ENCODE measurements around the gene RUNX2.

The RUNX2 gene

GRCh38 chr6:45487645-45488044 is 159.5 kb downstream of the RUNX2 start:
- DNase-seq (ENCODE audit: low read depth), result no peak

GRCh38 chr6:45488269-45488668 is 160.1 kb downstream of the RUNX2 start:
- no peak for DNase-seq (ENCODE audit: low read depth)

GRCh38 chr6:45488889-45489288 is 160.8 kb downstream of the RUNX2 start:
- no peak for DNase-seq (ENCODE audit: low read depth)

GRCh38 chr6:45491048-45491735 is 163.1 kb downstream of the RUNX2 start:
- no peak for DNase-seq (ENCODE audit: low read depth)

- DNase-seq (ENCODE audit: low read depth), result no peak
Observed at GRCh38 chr6:45491874-45492273, 163.7 kb downstream of the RUNX2 start.

- DNase-seq (ENCODE audit: low read depth), result no peak
Observed at GRCh38 chr6:45493761-45494160, 165.6 kb downstream of the RUNX2 start.

- DNase-seq (ENCODE audit: low read depth), result no peak
Observed at GRCh38 chr6:45494416-45495135, 166.4 kb downstream of the RUNX2 start.

- no peak for DNase-seq (ENCODE audit: low read depth)
Observed at GRCh38 chr6:45495429-45496084, 167.4 kb downstream of the RUNX2 start.

GRCh38 chr6:45496085-45496433 is 167.9 kb downstream of the RUNX2 start:
- no peak for DNase-seq (ENCODE audit: low read depth)

- DNase-seq (ENCODE audit: low read depth), result no peak
Observed at GRCh38 chr6:45498591-45498990, 170.5 kb downstream of the RUNX2 start.

- DNase-seq (ENCODE audit: low read depth), result no peak
Observed at GRCh38 chr6:45500924-45501816, 173.0 kb downstream of the RUNX2 start.

GRCh38 chr6:45502456-45502855 is 174.3 kb downstream of the RUNX2 start:
- no peak for DNase-seq (ENCODE audit: low read depth)

- DNase-seq (ENCODE audit: low read depth), result no peak
Observed at GRCh38 chr6:45504947-45505346, 176.8 kb downstream of the RUNX2 start.

GRCh38 chr6:45505470-45505869 is 177.3 kb downstream of the RUNX2 start:
- no peak for DNase-seq (ENCODE audit: low read depth)

- no peak for DNase-seq (ENCODE audit: low read depth)
Observed at GRCh38 chr6:45507186-45507585, 179.1 kb downstream of the RUNX2 start.

- DNase-seq (ENCODE audit: low read depth), result no peak
Observed at GRCh38 chr6:45509426-45509825, 181.3 kb downstream of the RUNX2 start.

- DNase-seq (ENCODE audit: low read depth), result no peak
Observed at GRCh38 chr6:45512717-45513116, 184.6 kb downstream of the RUNX2 start.

- DNase-seq (ENCODE audit: low read depth), result no peak
Observed at GRCh38 chr6:45513213-45513618, 185.1 kb downstream of the RUNX2 start.

GRCh38 chr6:45513843-45514242 is 185.7 kb downstream of the RUNX2 start:
- DNase-seq (ENCODE audit: low read depth), result no peak

- no peak for DNase-seq (ENCODE audit: low read depth)
Observed at GRCh38 chr6:45514454-45515230, 186.5 kb downstream of the RUNX2 start.

GRCh38 chr6:45518013-45518720 is 190.0 kb downstream of the RUNX2 start:
- no peak for DNase-seq (ENCODE audit: low read depth)

Data from activated T-cell treated with anti-CD3 and anti-CD28 coated beads for 1 hour (primary cell).